ENCODE results near the gene PDE6D.

GRCh38 chr2:231786177-231786916 is 5.3 kb upstream of the PDE6D start, which contains the start of gene COPS7B:
- no peak for TF ChIP-seq EZH2 (IDR thresholded peaks at IDR 0.05; ENCODE audit: low read depth, unreplicated experiment)
- TF ChIP-seq CTCF (conservative IDR thresholded peaks at IDR 0.05; ENCODE audit: low read depth in 2 of 2): peak; percentile 68 to 88
- no peak for TF ChIP-seq REST (IDR thresholded peaks at IDR 0.05; ENCODE audit: unreplicated experiment)
- TF ChIP-seq EZH2phosphoT487 (IDR thresholded peaks at IDR 0.05; ENCODE audit: unreplicated experiment): no peak
- TF ChIP-seq POLR2AphosphoS5 (IDR thresholded peaks at IDR 0.05; ENCODE audit: low read depth): peak; percentile 73

Measured in GM23338 (cell line).